Osteoblast (primary cell): Measurements from ENCODE around the gene TMC2. TPM values are rescaled to one million over a fixed set of nuclear protein-coding genes. Genes with fewer than 3 reads are reported as not detected.
A peak's percentile ranks its signal among the peaks of the same experiment; 100 is the strongest.
"Not testable (repeated sequence)": the region's sequence is repeated elsewhere in the genome, so short reads cannot be mapped to it uniquely, and the experiment has no call there.

Experiments used
- DNase-seq: peaks from one replicate; pipeline ENCODE4 v3.0.0; 2011; ENCODE audit warnings: low spot score, mixed read lengths; ENCODE audit not compliant: insufficient read length; ENCODE audit errors: missing footprints
- H2AFZ ChIP-seq: 2 replicates; pipeline ENCODE4 v1.6.0; 2011; ENCODE audit warnings: mild to moderate bottlenecking, low read length
- H3K27ac ChIP-seq: 2 replicates; pipeline ENCODE4 v1.5.1; 2011; ENCODE audit warnings: mild to moderate bottlenecking, low read depth, low read length, moderate library complexity
- H3K27me3 ChIP-seq: 2 replicates; pipeline ENCODE4 v1.6.0; 2012; ENCODE audit warnings: mild to moderate bottlenecking, control low read depth, inconsistent platforms, low read length, moderate library complexity; ENCODE audit not compliant: insufficient read depth
- H3K36me3 ChIP-seq: 2 replicates; pipeline ENCODE4 v1.5.1; 2011; ENCODE audit warnings: mild to moderate bottlenecking, low read length, control low read depth, moderate library complexity; ENCODE audit not compliant: insufficient read depth
- H3K4me1 ChIP-seq: 2 replicates; pipeline ENCODE4 v1.5.1; 2011; ENCODE audit warnings: mild to moderate bottlenecking, low read length, control low read depth, moderate library complexity; ENCODE audit not compliant: insufficient read depth
- H3K4me2 ChIP-seq: 2 replicates; pipeline ENCODE4 v1.6.0; 2011; ENCODE audit warnings: mild to moderate bottlenecking, low read length; ENCODE audit not compliant: insufficient read depth
- H3K4me3 ChIP-seq: fragments of 200-600 bp; sonication (generic); 3 replicates; pipeline ENCODE4 v1.5.1; 2012; ENCODE audit warnings: mild to moderate bottlenecking, low read length, inconsistent platforms; ENCODE audit not compliant: insufficient read depth
- H3K79me2 ChIP-seq: 2 replicates; pipeline ENCODE4 v1.6.0; 2012; ENCODE audit warnings: mild to moderate bottlenecking, low read length, control low read depth, inconsistent platforms; ENCODE audit not compliant: insufficient read depth
- H3K9me3 ChIP-seq: 2 replicates; pipeline ENCODE4 v1.5.1; 2011; ENCODE audit warnings: low read depth, low read length, control low read depth
- H4K20me1 ChIP-seq: 2 replicates; pipeline ENCODE4 v1.6.0; 2012; ENCODE audit warnings: mild to moderate bottlenecking, low read length, control low read depth; ENCODE audit not compliant: insufficient read depth
- CTCF ChIP-seq: IDR thresholded peaks from 2 replicates; pipeline ENCODE4 v1.5.1; 2011; ENCODE audit warnings: mild to moderate bottlenecking, low read depth, low read length, moderate library complexity; ENCODE audit errors: extremely low read depth
- total RNA-seq: library from RNA; depleted of rRNA; stranded (reverse); fragments of >200 nt; gene quantifications from 2 replicates; pipeline ENCODE4 v1.2.3, GENCODE V29; 2012

Gene TMC2
- total RNA-seq, 1 donor = not detected

DNA sequence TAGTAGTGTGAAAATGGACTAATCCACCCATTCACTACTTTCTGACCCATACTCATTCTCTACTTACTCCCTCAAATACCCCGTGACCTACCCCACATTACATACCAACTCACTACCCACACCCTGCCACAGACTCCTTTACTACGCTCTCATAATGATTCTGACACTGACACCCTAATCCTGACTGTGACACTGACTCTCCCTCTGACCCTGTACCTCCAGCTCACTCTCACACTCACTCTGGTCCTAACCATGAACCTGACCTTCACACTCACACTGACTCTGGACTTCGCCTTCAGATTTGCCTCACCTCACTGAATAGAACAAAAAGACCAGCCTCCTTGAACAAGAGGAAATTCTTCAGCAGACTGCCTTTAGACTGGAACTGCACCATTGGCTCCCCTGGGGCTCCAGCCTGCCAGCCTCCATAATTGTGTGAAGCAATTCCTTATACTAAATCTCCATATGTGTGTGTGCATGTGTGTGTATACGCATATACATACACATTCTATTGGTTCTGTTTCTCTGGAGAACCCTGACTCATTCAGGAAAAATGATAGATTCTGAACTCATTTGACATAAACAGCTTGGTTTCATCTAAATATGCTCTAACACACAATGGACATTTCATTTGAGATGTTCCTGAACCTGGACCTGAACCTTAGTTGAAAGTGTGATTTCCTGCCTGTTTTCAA lies 17.1 kb upstream of the TMC2 start:
- Histone ChIP-seq H3K4me2 (no peak overlapping the region), H3K36me3 (no peaks in the 10 kb centered on the region), H3K9me3 (no peaks in the 10 kb centered on the region), H3K27ac (no peak overlapping the region), H3K27me3 (no peaks in the 10 kb centered on the region), H2AFZ (no peak overlapping the region), H3K4me3 (no peak overlapping the region), H4K20me1 (no peaks in the 10 kb centered on the region), H3K79me2 (no peaks in the 10 kb centered on the region), H3K4me1 (peaks cover 15% of the 10 kb centered on the region)
- TF ChIP-seq CTCF = no peak
- no peak for DNase-seq

GRCh38 chr20:2520617-2521016 lies 15.8 kb upstream of the TMC2 start:
- H2AFZ ChIP-seq = no peak overlapping the region
- H3K27me3 ChIP-seq = no peaks in the 10 kb centered on the region
- no peak overlapping the region for H3K4me3 ChIP-seq
- no peaks in the 10 kb centered on the region for H4K20me1 ChIP-seq
- H3K27ac ChIP-seq = no peak overlapping the region
- TF ChIP-seq CTCF = no peak
- H3K9me3 ChIP-seq = no peaks in the 10 kb centered on the region
- H3K4me2 ChIP-seq = no peak overlapping the region
- no peak for DNase-seq
- H3K79me2 ChIP-seq = no peaks in the 10 kb centered on the region
- H3K36me3 ChIP-seq = no peaks in the 10 kb centered on the region
- H3K4me1 ChIP-seq = peaks cover 13% of the 10 kb centered on the region

DNA sequence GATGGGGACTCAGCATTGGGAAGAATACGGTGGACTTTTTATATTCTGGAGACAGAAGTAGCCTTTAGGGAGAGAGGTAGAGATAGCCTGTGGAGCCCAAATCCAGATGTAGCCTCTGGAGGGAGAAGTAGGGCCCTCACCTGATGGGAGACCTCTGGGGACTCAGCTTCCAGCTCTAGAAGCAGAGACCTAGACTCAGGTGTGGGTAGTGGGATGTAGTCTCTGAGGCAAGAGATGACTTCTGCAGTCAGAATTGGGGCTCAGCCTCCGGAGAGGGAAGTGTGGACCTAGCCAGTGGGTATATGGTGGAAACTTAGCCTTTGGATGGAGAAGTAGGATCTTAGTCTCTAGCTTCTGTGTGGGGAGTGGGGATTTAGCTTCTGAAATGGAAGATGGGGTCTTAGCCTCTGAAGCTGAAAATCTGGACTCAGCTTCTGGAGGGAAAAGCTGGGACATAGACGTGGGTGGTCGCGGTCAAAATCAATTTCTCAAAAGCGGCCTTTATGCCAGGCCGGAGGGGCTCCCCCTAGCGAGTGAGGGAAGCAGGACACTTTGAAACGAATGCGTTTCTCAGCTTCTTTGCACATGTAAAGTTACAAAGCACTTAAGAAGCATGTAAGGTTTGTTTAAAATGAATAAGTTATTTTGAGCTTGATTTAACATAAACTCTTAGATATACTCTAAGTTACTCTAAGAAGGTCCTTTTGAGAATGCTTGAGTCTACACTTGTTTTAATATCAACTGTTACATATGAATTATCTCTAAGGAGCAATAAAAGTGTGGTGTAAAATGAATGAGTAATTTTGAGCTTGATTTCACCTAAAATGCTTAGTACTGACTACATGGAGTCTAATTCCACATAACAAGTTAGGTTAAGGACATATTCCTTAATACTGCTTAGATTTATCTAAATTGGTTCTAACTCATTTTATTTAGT lies 14.7 kb upstream of the TMC2 start:
- H2AFZ ChIP-seq = peak overlapping the region; percentile 62
- TF ChIP-seq CTCF = peak; percentile 97
- H4K20me1 ChIP-seq = no peaks in the 10 kb centered on the region
- no peaks in the 10 kb centered on the region for H3K27me3 ChIP-seq
- H3K4me1 ChIP-seq = peaks cover 11% of the 10 kb centered on the region
- peak overlapping the region; percentile 21 for H3K4me2 ChIP-seq
- no peak overlapping the region for H3K4me3 ChIP-seq
- no peaks in the 10 kb centered on the region for H3K36me3 ChIP-seq
- no peak overlapping the region for H3K27ac ChIP-seq
- no peaks in the 10 kb centered on the region for H3K9me3 ChIP-seq
- peak; percentile 47 for DNase-seq
- no peaks in the 10 kb centered on the region for H3K79me2 ChIP-seq

DNA sequence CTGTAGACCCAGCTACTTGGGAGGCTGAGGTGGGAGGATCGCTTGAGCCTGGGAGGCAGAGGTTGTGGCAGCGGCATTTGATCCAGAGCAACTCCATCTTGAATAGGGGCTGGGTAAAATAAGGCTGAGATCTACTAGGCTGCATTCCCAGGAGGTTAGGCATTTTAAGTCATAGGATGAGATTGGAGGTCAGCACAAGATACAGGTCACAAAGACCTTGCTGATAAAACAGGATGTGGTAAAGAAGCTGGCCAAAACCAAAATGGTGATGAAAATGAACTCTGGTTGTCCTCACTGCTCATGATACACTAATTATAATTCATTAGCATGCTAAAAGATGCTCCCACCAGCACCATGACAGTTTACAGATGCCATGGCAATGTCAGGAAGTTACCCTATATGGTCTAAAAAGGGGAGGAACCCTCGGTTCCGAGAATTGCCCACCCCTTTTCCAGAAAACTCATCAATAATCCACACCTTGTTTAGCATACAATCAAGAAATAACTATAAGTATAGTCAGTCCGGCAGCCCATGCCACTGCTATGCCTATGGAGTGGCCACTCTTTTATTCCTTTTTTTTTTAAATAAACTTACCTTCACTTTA lies 13.4 kb upstream of the TMC2 start:
- not testable (repeated sequence) for H3K27me3 ChIP-seq, H3K4me2 ChIP-seq, H3K9me3 ChIP-seq, H3K36me3 ChIP-seq, H3K4me3 ChIP-seq, DNase-seq, H3K27ac ChIP-seq, H2AFZ ChIP-seq, H4K20me1 ChIP-seq, H3K79me2 ChIP-seq
- peaks cover 11% of the 10 kb centered on the region for H3K4me1 ChIP-seq
